ENCODE results near the gene SERPINH1. TPM values are rescaled to one million over a fixed set of nuclear protein-coding genes. Genes with fewer than 3 reads are reported as not detected.

The SERPINH1 gene
- total RNA-seq, 1 experiment from 2014 or later = 89.8 TPM

DNA sequence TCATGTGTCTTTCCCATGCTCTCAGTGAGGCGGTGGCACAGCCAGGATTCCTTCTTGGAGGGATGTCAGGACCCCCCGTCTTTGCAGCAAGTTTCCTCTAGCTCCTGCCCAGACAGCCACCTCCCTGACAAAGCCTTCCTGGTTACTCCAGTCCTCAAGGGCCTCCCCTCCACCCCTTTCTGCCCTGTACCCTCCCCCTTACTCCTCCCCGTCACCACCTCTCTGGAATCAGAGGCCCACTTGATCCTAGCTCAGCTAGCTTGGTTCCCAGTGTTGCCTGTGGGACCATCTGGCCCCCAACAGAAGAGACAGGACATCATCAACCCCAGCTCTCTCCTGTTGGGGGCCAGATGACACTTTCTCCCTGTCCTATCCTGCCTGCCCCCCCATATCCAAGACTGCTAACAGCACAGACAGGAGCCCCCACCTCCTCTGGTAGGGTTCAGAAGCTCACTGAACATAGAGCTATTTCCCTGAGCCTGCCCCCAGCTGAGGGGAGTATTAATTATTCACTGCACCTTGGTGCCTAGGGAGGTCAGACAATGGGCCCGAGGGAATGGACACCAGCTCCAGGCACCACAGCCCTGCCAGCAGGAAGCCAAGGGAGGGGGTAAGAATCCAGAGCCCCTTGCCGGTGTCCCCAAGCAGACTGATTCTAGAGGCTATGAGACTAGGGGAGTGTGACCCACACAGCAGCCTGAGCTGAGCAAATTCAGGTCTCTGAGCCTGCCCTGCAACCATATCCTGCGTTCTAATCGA is 39.6 kb upstream of the SERPINH1 start:
- Histone ChIP-seq H3K4me3 (ENCODE audit: low read depth in 2 of 2, low read length in 2 of 2) (no peak overlapping the region), H3K4me1 (ENCODE audit: control insufficient read depth, insufficient read depth, low read length) (peaks cover 6% of the 10 kb centered on the region; the same call in 1 of the 2 replicates), H3K27me3 (ENCODE audit: control insufficient read depth, insufficient read depth, low read length) (peaks cover 4% of the 10 kb centered on the region; the same call in 1 of the 2 replicates), H3K9me3 (ENCODE audit: control insufficient read depth, insufficient read depth, low read depth, low read length) (no peaks in the 10 kb centered on the region), H3K36me3 (ENCODE audit: control insufficient read depth, insufficient read depth, low read length) (no peaks in the 10 kb centered on the region), H3K27ac (ENCODE audit: low read length) (no peak overlapping the region)
- intact Hi-C loops (cut with micrococcal nuclease; ENCODE audit: unreplicated experiment) = no loop called here
- no peak for ATAC-seq
- TF ChIP-seq SIN3A (IDR thresholded peaks at IDR 0.05; ENCODE audit: borderline replicate concordance, insufficient read depth, low read depth, low read length) (no peak), TCF7L2 (IDR thresholded peaks at IDR 0.05; ENCODE audit: low read depth, low read length) (no peak), POLR2AphosphoS5 (IDR thresholded peaks at IDR 0.05; ENCODE audit: low read depth, low read length) (no peak)
- TF ChIP-seq, protein P1, sequence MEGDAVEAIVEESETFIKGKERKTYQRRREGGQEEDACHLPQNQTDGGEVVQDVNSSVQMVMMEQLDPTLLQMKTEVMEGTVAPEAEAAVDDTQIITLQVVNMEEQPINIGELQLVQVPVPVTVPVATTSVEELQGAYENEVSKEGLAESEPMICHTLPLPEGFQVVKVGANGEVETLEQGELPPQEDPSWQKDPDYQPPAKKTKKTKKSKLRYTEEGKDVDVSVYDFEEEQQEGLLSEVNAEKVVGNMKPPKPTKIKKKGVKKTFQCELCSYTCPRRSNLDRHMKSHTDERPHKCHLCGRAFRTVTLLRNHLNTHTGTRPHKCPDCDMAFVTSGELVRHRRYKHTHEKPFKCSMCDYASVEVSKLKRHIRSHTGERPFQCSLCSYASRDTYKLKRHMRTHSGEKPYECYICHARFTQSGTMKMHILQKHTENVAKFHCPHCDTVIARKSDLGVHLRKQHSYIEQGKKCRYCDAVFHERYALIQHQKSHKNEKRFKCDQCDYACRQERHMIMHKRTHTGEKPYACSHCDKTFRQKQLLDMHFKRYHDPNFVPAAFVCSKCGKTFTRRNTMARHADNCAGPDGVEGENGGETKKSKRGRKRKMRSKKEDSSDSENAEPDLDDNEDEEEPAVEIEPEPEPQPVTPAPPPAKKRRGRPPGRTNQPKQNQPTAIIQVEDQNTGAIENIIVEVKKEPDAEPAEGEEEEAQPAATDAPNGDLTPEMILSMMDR (IDR thresholded peaks at IDR 0.05) = no peak
- TF ChIP-seq, protein P2, sequence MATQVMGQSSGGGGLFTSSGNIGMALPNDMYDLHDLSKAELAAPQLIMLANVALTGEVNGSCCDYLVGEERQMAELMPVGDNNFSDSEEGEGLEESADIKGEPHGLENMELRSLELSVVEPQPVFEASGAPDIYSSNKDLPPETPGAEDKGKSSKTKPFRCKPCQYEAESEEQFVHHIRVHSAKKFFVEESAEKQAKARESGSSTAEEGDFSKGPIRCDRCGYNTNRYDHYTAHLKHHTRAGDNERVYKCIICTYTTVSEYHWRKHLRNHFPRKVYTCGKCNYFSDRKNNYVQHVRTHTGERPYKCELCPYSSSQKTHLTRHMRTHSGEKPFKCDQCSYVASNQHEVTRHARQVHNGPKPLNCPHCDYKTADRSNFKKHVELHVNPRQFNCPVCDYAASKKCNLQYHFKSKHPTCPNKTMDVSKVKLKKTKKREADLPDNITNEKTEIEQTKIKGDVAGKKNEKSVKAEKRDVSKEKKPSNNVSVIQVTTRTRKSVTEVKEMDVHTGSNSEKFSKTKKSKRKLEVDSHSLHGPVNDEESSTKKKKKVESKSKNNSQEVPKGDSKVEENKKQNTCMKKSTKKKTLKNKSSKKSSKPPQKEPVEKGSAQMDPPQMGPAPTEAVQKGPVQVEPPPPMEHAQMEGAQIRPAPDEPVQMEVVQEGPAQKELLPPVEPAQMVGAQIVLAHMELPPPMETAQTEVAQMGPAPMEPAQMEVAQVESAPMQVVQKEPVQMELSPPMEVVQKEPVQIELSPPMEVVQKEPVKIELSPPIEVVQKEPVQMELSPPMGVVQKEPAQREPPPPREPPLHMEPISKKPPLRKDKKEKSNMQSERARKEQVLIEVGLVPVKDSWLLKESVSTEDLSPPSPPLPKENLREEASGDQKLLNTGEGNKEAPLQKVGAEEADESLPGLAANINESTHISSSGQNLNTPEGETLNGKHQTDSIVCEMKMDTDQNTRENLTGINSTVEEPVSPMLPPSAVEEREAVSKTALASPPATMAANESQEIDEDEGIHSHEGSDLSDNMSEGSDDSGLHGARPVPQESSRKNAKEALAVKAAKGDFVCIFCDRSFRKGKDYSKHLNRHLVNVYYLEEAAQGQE (IDR thresholded peaks at IDR 0.05; ENCODE audit: insufficient read depth in 1 of 2, low read depth in 2 of 2, low read length in 1 of 2) = no peak
- in situ Hi-C loops (cut with HindIII; ENCODE audit: low pct_unique_long_range_greater_than_20kb, low sequenced_read_pairs) = loop anchor here (5.0 kb wide), 1 partner anchor 65 kb away; no protein-coding TSS in a partner anchor
- BruUV-seq (replicated peaks) = no TSS peak
- CTCF ChIA-PET = interaction anchor here (0.6 kb wide), 3 partner anchors 18 to 713 kb away, joined by 4 to 7 read pairs (median 6); no protein-coding TSS in a partner anchor
- no peak for DNase-seq (ENCODE audit: low read depth, low spot score)
- POLR2A ChIA-PET = interaction anchor here (0.6 kb wide), 2 partner anchors 28 to 68 kb away, joined by 4 read pairs; no protein-coding TSS in a partner anchor

DNA sequence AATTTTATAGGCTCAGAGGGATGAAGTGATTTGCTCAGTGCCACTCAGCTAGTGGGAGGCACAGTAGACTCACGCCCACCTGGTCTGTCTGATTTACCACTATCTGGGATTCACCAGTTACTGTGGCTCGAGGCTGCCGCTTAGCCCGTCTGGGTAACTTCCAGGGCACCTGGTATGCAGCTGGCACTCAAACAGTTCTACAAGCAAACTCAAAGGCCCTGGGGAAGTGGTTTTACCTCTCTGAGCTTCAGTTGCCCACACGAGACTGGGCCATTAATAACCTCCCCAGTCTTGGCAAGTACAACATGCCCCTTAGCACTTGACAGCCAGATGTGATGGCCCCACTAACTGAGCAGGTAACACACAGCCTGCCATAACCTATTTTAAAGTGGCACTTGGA is 38.9 kb upstream of the SERPINH1 start:
- DNase-seq (ENCODE audit: low read depth, low spot score) (no peak), ATAC-seq (no peak)
- intact Hi-C loops (cut with micrococcal nuclease; ENCODE audit: unreplicated experiment) (no loop called here), in situ Hi-C loops (cut with HindIII; ENCODE audit: low pct_unique_long_range_greater_than_20kb, low sequenced_read_pairs) (loop anchor here (5.0 kb wide), 1 partner anchor 66 kb away; no protein-coding TSS in a partner anchor)
- Histone ChIP-seq H3K9me3 (ENCODE audit: control insufficient read depth, insufficient read depth, low read depth, low read length) (no peaks in the 10 kb centered on the region), H3K27ac (ENCODE audit: low read length) (no peak overlapping the region), H3K4me1 (ENCODE audit: control insufficient read depth, insufficient read depth, low read length) (peaks cover 3% of the 10 kb centered on the region; the same call in 1 of the 2 replicates), H3K27me3 (ENCODE audit: control insufficient read depth, insufficient read depth, low read length) (peaks cover 4% of the 10 kb centered on the region; the same call in 1 of the 2 replicates), H3K4me3 (ENCODE audit: low read depth in 2 of 2, low read length in 2 of 2) (no peak overlapping the region), H3K36me3 (ENCODE audit: control insufficient read depth, insufficient read depth, low read length) (no peaks in the 10 kb centered on the region)
- TF ChIP-seq, protein P1 (IDR thresholded peaks at IDR 0.05) = no peak
- TF ChIP-seq, protein P2 (IDR thresholded peaks at IDR 0.05; ENCODE audit: insufficient read depth in 1 of 2, low read depth in 2 of 2, low read length in 1 of 2) = no peak
- TF ChIP-seq TCF7L2 (IDR thresholded peaks at IDR 0.05; ENCODE audit: low read depth, low read length) = no peak
- no peak for TF ChIP-seq SIN3A (IDR thresholded peaks at IDR 0.05; ENCODE audit: borderline replicate concordance, insufficient read depth, low read depth, low read length)
- TF ChIP-seq POLR2AphosphoS5 (IDR thresholded peaks at IDR 0.05; ENCODE audit: low read depth, low read length) = no peak
- ChIA-PET CTCF (interaction anchor here (0.6 to 1.0 kb wide), 2 partner anchors 10 to 18 kb away, joined by 4 to 7 read pairs; no protein-coding TSS in a partner anchor), POLR2A (interaction anchor here (0.6 kb wide), 2 partner anchors 28 to 67 kb away, joined by 4 read pairs; no protein-coding TSS in a partner anchor)
- no TSS peak for BruUV-seq (replicated peaks)
